ENCODE measurements around the gene EXD1. TPM values are rescaled to one million over a fixed set of nuclear protein-coding genes. Genes with fewer than 3 reads are reported as not detected.
A peak's percentile ranks its signal among the peaks of the same experiment; 100 is the strongest.

The EXD1 gene
- total RNA-seq (2022), result 0.12 and 0.37 TPM in 2 replicates
- percentile 21 among the genes with signal in this experiment for Bru-seq, nascent RNA
- percentile 28 among the genes with signal in this experiment for BruChase-seq, experiment 1, labeled RNA remaining after a 6-hour chase
- BruChase-seq, experiment 2, labeled RNA remaining after a 2-hour chase, result percentile 24 among the genes with signal in this experiment
- long read RNA-seq, result 0 reads

DNA sequence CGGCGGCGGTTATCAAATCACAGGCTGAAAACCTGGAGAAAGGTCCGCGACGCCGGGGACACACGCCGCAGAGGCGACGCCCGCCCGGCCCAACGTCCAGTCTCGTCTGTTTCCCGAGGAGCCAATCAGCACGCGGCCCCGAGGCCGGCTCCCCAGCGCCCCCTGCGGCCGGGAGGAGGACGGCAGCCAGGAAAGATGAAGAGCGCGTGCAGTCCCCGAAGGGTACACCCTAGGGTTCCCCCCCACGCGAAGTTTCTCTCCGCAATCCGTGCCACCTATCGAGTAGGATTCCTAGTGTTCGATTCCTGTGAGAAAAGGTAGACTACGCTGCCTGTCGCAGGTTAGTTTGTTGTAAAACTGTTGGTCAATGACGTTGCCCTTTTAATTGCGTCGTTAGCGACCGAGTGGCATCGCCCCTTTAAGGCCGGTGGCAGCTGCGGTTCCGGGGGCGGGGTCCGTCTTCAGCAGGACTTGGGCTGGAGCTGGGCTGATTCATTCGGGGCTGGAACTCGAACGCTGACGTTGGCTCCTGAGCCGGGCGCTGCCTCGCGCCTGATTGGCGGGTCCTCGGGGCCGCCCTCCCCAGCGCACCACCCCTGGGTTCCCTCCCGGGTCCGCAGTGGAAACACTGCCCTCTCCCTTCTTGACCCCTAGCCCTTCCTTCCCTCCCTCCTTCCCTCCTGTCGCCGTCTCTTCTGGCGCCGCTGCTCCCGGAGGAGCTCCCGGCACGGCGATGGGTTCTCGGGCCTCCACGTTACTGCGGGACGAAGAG is at the start of gene EXD1, which contains the start of gene CHP1:
Gene EXD1 (minus strand): TSS at position 108 of the 772 bp plus-strand sequence. CDS start 4,182 bp downstream, outside the sequence.
Gene CHP1 (plus strand): TSS at position 619 of the 772 bp plus-strand sequence. CDS start 115 bp downstream, at position 734.
- intact Hi-C loops (cut with micrococcal nuclease), result loop anchor here (1.0 kb wide), 2 partner anchors 18 to 101 kb away; partner anchors contain the start of genes NUSAP1 and OIP5
- Mint-ChIP-seq H3K27me3 (ENCODE audit: insufficient read depth, unreplicated experiment) (no peaks in the 10 kb centered on the region), H3K36me3 (ENCODE audit: insufficient read depth, unreplicated experiment) (peaks cover 14% of the 10 kb centered on the region), H3K27ac (ENCODE audit: low read depth, unreplicated experiment) (peak within 1 kb of the TSS; percentile 93), H3K4me1 (ENCODE audit: insufficient read depth, unreplicated experiment) (peaks cover 13% of the 10 kb centered on the region), H3K4me3 (ENCODE audit: unreplicated experiment) (peak within 1 kb of the TSS; percentile 95), H3K9me3 (ENCODE audit: unreplicated experiment) (no peaks in the 10 kb centered on the region)
- POLR2A ChIA-PET, result interaction anchor here (0.6 to 7.2 kb wide), 34 partner anchors 8 to 1260 kb away, joined by 3 to 91 read pairs (median 4); partner anchors contain the start of genes GANC, INO80, NUSAP1 and OIP5
- TF ChIP-seq CTCF (IDR thresholded peaks at IDR 0.05; ENCODE audit: unreplicated experiment), result peak; percentile 98
- DNase-seq (ENCODE audit: unreplicated experiment), result peak; percentile 98
- CTCF ChIA-PET, result interaction anchor here (0.6 to 1.5 kb wide), 22 partner anchors 9 to 1531 kb away, joined by 3 to 9 read pairs (median 4); partner anchors contain the start of genes INO80 and RAD51
- BruUV-seq (replicated peaks), result no TSS peak

- no peak for DNase-seq (ENCODE audit: unreplicated experiment)
- Mint-ChIP-seq H3K27me3 (ENCODE audit: insufficient read depth, unreplicated experiment) (no peaks in the 10 kb centered on the region), H3K9me3 (ENCODE audit: unreplicated experiment) (no peaks in the 10 kb centered on the region), H3K4me3 (ENCODE audit: unreplicated experiment) (no peak overlapping the region), H3K27ac (ENCODE audit: low read depth, unreplicated experiment) (no peak overlapping the region), H3K4me1 (ENCODE audit: insufficient read depth, unreplicated experiment) (peaks cover 10% of the 10 kb centered on the region), H3K36me3 (ENCODE audit: insufficient read depth, unreplicated experiment) (peaks cover 39% of the 10 kb centered on the region)
- intact Hi-C loops (cut with micrococcal nuclease), result no loop called here
- no peak for TF ChIP-seq CTCF (IDR thresholded peaks at IDR 0.05; ENCODE audit: unreplicated experiment)
- TSS peak; percentile 1 for BruUV-seq (replicated peaks)
- CTCF ChIA-PET, result interaction anchor here (0.6 kb wide), 1 partner anchor 689 kb away, joined by 5 read pairs; no protein-coding TSS in a partner anchor
- POLR2A ChIA-PET, result interaction anchor here (0.6 kb wide), 1 partner anchor 49 kb away, joined by 3 read pairs; the partner anchor contains the start of gene EXD1
Measured at GRCh38 chr15:41279535-41280283, 49.2 kb upstream of the EXD1 start.

DNA sequence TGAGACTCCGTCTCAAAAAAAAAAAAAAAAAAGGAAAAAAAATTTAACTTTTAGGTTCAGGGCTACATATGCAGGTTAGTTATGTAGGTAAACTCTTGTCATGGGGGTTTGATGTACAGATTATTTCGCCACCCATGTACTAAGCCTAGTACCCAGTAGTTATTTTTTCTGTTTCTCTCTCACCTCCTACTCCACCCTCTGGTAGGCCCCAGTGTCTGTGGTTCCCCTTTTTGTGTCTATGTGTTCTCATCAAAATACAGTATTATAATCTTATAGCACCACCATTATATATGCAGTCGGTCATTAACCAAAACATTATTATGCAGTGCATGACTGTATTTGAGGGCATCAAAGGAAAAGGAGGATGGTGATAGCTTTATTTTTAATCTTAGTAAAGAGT is 47.8 kb upstream of the EXD1 start:
- no peaks in the 10 kb centered on the region for H3K27me3 Mint-ChIP-seq (ENCODE audit: insufficient read depth, unreplicated experiment)
- H3K36me3 Mint-ChIP-seq (ENCODE audit: insufficient read depth, unreplicated experiment), result peaks cover 53% of the 10 kb centered on the region
- POLR2A ChIA-PET, result interaction anchor here (1.1 kb wide), 1 partner anchor 47 kb away, joined by 4 read pairs; the partner anchor contains the start of gene CHP1
- TF ChIP-seq CTCF (IDR thresholded peaks at IDR 0.05; ENCODE audit: unreplicated experiment), result no peak
- intact Hi-C loops (cut with micrococcal nuclease), result no loop called here
- H3K9me3 Mint-ChIP-seq (ENCODE audit: unreplicated experiment), result no peaks in the 10 kb centered on the region
- BruUV-seq (replicated peaks), result no TSS peak
- no peak overlapping the region for H3K27ac Mint-ChIP-seq (ENCODE audit: low read depth, unreplicated experiment)
- H3K4me1 Mint-ChIP-seq (ENCODE audit: insufficient read depth, unreplicated experiment), result peaks cover 10% of the 10 kb centered on the region
- CTCF ChIA-PET, result no interaction called here
- H3K4me3 Mint-ChIP-seq (ENCODE audit: unreplicated experiment), result no peak overlapping the region
- DNase-seq (ENCODE audit: unreplicated experiment), result no peak
